Measurements from ENCODE around the gene TCERG1L.

DNA sequence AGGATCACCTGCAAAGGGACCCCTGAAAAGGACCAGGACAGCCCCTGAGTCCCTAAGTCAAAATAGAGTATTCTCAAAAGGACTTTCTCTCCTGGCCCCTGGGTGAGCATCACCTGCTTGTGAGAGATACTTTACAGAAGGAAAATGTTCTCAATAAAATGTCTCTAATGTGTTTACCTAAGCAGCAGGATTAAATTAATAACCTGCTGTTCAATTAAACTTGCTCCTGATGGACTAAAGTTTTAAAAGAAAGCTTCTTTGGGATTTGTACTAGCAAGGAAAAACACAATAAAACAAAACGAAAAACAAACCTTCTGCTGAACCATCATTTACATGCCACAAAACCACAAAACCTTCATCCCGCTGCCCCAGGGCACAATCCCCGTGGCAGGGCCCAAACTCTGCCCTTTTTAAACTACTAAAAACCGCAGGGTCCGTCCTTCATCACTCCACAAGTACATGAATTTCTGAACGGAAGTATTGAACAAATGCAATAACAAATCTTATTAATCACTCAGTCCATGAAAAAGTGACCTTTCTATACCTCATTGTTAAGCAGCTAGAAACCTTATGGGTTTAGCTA is 197.7 kb downstream of the TCERG1L start:
- TF ChIP-seq CTCF (IDR thresholded peaks at IDR 0.05 in 8 of 11, conservative IDR thresholded peaks at IDR 0.05 in 3 of 11) (no peak), POLR2A (IDR thresholded peaks at IDR 0.05) (no peak), POLR2AphosphoS5 (IDR thresholded peaks at IDR 0.05) (no peak)
